PC-9 (cell line): Measurements from ENCODE around the gene DENND2A. TPM values are rescaled to one million over a fixed set of nuclear protein-coding genes. Genes with fewer than 3 reads are reported as not detected.

Experiments used
- BruUV-seq: library from RNA; stranded (reverse); fragments of 400-500 nt; replicated peaks from 2 replicates; lab custom pipeline; 2021; lab: Mats Ljungman, UMichigan
- CTCF ChIA-PET: fragments of 300-600 bp; sonication (Branson Sonifier 250); formaldehyde crosslinking; loops from one replicate; lab custom pipeline; 2022; ENCODE audit warnings: antibody characterized with exemption; lab: Charles Lee
- POLR2A ChIA-PET: fragments of 300-600 bp; sonication (Branson Sonifier 250); formaldehyde crosslinking; loops from one replicate; lab custom pipeline; 2022; ENCODE audit warnings: antibody characterized with exemption; ENCODE audit not compliant: unreplicated experiment; lab: Charles Lee
- DNase-seq, 2 experiments: peaks; one replicate each; pipeline versions ENCODE4 v3.0.0 to v3.0.0-alpha.2; 2015 to 2022; ENCODE audit warnings: mixed read lengths in 1 of 2
- H2AFZ ChIP-seq: fragments of 200-600 bp; sonication (generic); 2 replicates; pipeline ENCODE4 v1.8.1; 2017; ENCODE audit warnings: antibody characterized with exemption
- H3F3A ChIP-seq: fragments of 200-600 bp; sonication (generic); 2 replicates; pipeline ENCODE4 v1.8.1; 2017; ENCODE audit warnings: antibody characterized with exemption, mild to moderate bottlenecking, low read depth; ENCODE audit not compliant: insufficient read depth
- H3K27ac ChIP-seq: fragments of 200-600 bp; sonication (generic); 2 replicates; pipeline ENCODE4 v1.6.1; 2016; ENCODE audit warnings: mixed run types
- H3K27me3 ChIP-seq: fragments of 200-600 bp; sonication (generic); 2 replicates; pipeline ENCODE4 v1.6.1; 2016; ENCODE audit warnings: low read depth, mixed run types; ENCODE audit not compliant: insufficient read depth
- H3K36me3 ChIP-seq: fragments of 200-600 bp; sonication (generic); 2 replicates; pipeline ENCODE4 v1.6.1; 2016; ENCODE audit warnings: low read depth, mixed run types
- H3K4me1 ChIP-seq: fragments of 200-600 bp; sonication (generic); replicated peaks from 2 replicates; pipeline ENCODE4 v1.6.1; 2016; ENCODE audit warnings: mixed run types; ENCODE audit not compliant: insufficient read depth
- H3K4me2 ChIP-seq: fragments of 200-600 bp; sonication (generic); 2 replicates; pipeline ENCODE4 v1.6.1; 2017; ENCODE audit warnings: mixed run types
- H3K4me3 ChIP-seq: fragments of 200-600 bp; sonication (generic); 2 replicates; pipeline ENCODE4 v1.6.1; 2016; ENCODE audit warnings: mixed run types
- H3K79me2 ChIP-seq: fragments of 200-600 bp; sonication (generic); 2 replicates; pipeline ENCODE4 v1.6.1; 2017; ENCODE audit warnings: low read depth, mixed run types
- H3K9me2 ChIP-seq: fragments of 200-600 bp; sonication (generic); 2 replicates; pipeline ENCODE4 v1.8.1; 2017; ENCODE audit warnings: mild to moderate bottlenecking; ENCODE audit not compliant: insufficient read depth
- H3K9me3 ChIP-seq: fragments of 200-600 bp; sonication (generic); 2 replicates; pipeline ENCODE4 v1.8.1; 2016; ENCODE audit warnings: low read depth; ENCODE audit not compliant: insufficient read depth
- H4K20me1 ChIP-seq: fragments of 200-600 bp; sonication (generic); 2 replicates; pipeline ENCODE4 v1.8.1; 2017; ENCODE audit not compliant: insufficient read depth
- CTCF ChIP-seq: fragments of 200-600 bp; sonication (generic); conservative IDR thresholded peaks from 2 replicates; pipeline ENCODE4 v1.6.1; 2017; ENCODE audit warnings: mixed run types, antibody characterized with exemption, mild to moderate bottlenecking, moderate library complexity
- EZH2 ChIP-seq: fragments of 200-600 bp; sonication (generic); IDR thresholded peaks from 2 replicates; pipeline ENCODE4 v1.8.0; 2017; ENCODE audit warnings: antibody characterized with exemption, low read depth
- intact Hi-C: fragments of 100-400 bp; cut with micrococcal nuclease; formaldehyde crosslinking; loops from one replicate; pipeline ENCODE4 v1.10.0; 2022; ENCODE audit not compliant: unreplicated experiment
- total RNA-seq: library from RNA; stranded (reverse); gene quantifications from 2 replicates; pipeline ENCODE4 v1.2.3, GENCODE V29; 2021

Gene DENND2A
- total RNA-seq, 1 experiment from 2014 or later = 4.2 TPM

GRCh38 chr7:140592964-140593671 lies 47.5 kb downstream of the DENND2A start:
- ChIA-PET POLR2A (interaction anchor here (0.7 kb wide), 1 partner anchor 34 kb away, joined by 3 read pairs; no protein-coding TSS in a partner anchor), CTCF (no interaction called here)
- no peak for DNase-seq
- H3F3A ChIP-seq = peaks cover 30% of the 10 kb centered on the region; the same call in 1 of the 2 replicates
- H3K27me3 ChIP-seq = no peaks in the 10 kb centered on the region
- H3K9me2 ChIP-seq = no peaks in the 10 kb centered on the region
- intact Hi-C loops = no loop called here
- H3K27ac ChIP-seq = 0 out of 2 replicates have a peak overlapping the region, but pooled peaks have one; percentile 9
- TF ChIP-seq CTCF (no peak), EZH2 (no peak)
- no peaks in the 10 kb centered on the region for H3K36me3 ChIP-seq
- no peaks in the 10 kb centered on the region for H3K9me3 ChIP-seq
- no peaks in the 10 kb centered on the region for H3K79me2 ChIP-seq
- H4K20me1 ChIP-seq = no peaks in the 10 kb centered on the region
- no peak overlapping the region for H3K4me2 ChIP-seq
- no peak overlapping the region for H3K4me3 ChIP-seq
- BruUV-seq = no TSS peak
- H2AFZ ChIP-seq = no peak overlapping the region
- peaks cover 23% of the 10 kb centered on the region for H3K4me1 ChIP-seq

- Histone ChIP-seq H3K36me3 (no peaks in the 10 kb centered on the region), H3K27ac (peak overlapping the region; percentile 74), H2AFZ (peak overlapping the region; percentile 54; the same call in 1 of the 2 replicates), H3K27me3 (no peaks in the 10 kb centered on the region), H3F3A (peaks cover 30% of the 10 kb centered on the region; the same call in 1 of the 2 replicates), H3K9me2 (no peaks in the 10 kb centered on the region), H4K20me1 (no peaks in the 10 kb centered on the region), H3K9me3 (no peaks in the 10 kb centered on the region), H3K4me1 (peaks cover 23% of the 10 kb centered on the region), H3K4me2 (peak overlapping the region; percentile 44), H3K4me3 (no peak overlapping the region), H3K79me2 (no peaks in the 10 kb centered on the region)
- TF ChIP-seq CTCF = no peak
- no peak for TF ChIP-seq EZH2
- peak in 1 of 2 experiments; percentile 85 for DNase-seq
- POLR2A ChIA-PET = interaction anchor here (0.6 to 0.7 kb wide), 3 partner anchors 40 to 1598 kb away, joined by 3 to 4 read pairs (median 3); no protein-coding TSS in a partner anchor
- CTCF ChIA-PET = no interaction called here
- intact Hi-C loops = no loop called here
- no TSS peak for BruUV-seq
Observed at GRCh38 chr7:140591180-140591902, 49.3 kb downstream of the DENND2A start.

- no peak overlapping the region for H2AFZ ChIP-seq
Observed at GRCh38 chr7:140587243-140587642, 53.4 kb downstream of the DENND2A start.

More at GRCh38 chr7:140587243-140587642, 53.4 kb downstream of the DENND2A start:
- Histone ChIP-seq H3K27me3 (no peaks in the 10 kb centered on the region), H3K4me3 (no peak overlapping the region), H3K27ac (no peak overlapping the region), H3K9me2 (no peaks in the 10 kb centered on the region), H3K4me1 (peaks cover 13% of the 10 kb centered on the region), H4K20me1 (no peaks in the 10 kb centered on the region), H3K79me2 (no peaks in the 10 kb centered on the region), H3K9me3 (no peaks in the 10 kb centered on the region), H3F3A (peaks cover 17% of the 10 kb centered on the region; the same call in 1 of the 2 replicates), H3K4me2 (no peak overlapping the region), H3K36me3 (no peaks in the 10 kb centered on the region)
- no TSS peak for BruUV-seq
- ChIA-PET CTCF (no interaction called here), POLR2A (interaction anchor here (0.5 kb wide), 1 partner anchor 1150 kb away, joined by 4 read pairs; no protein-coding TSS in a partner anchor)
- intact Hi-C loops = no loop called here
- TF ChIP-seq EZH2 (no peak), CTCF (no peak)
- no peak for DNase-seq
